BLaER1 treated with 17β-estradiol and CSF1 and Interleukin-3, amounts not matched to agents 10 nM and 100 nM (cell line): ENCODE data around the gene UVRAG.

ENCODE experiments used
- H3K27ac ChIP-seq, 11 experiments: shearing (Covaris generic); formaldehyde crosslinking; 2 replicates each; pipeline ENCODE4 v1.8.1; 2022
- H3K27me3 ChIP-seq, 11 experiments: shearing (Covaris generic); formaldehyde crosslinking; 2 replicates each; pipeline ENCODE4 v1.8.1; 2022
- H3K36me3 ChIP-seq, 11 experiments: shearing (Covaris generic); formaldehyde crosslinking; 2 replicates each; pipeline ENCODE4 v1.8.1; 2022
- H3K4me1 ChIP-seq, 10 experiments: shearing (Covaris generic); formaldehyde crosslinking; 2 replicates each; pipeline ENCODE4 v1.8.1; 2022
- H3K4me2 ChIP-seq, 11 experiments: shearing (Covaris generic); formaldehyde crosslinking; 2 replicates each; pipeline ENCODE4 v1.8.1; 2022
- H3K4me3 ChIP-seq, 10 experiments: shearing (Covaris generic); formaldehyde crosslinking; 2 replicates each; pipeline ENCODE4 v1.8.1; 2022
- H3K9ac ChIP-seq, 11 experiments: shearing (Covaris generic); formaldehyde crosslinking; 2 replicates each; pipeline ENCODE4 v1.8.1; 2022
- H3K9me3 ChIP-seq, 11 experiments: shearing (Covaris generic); formaldehyde crosslinking; replicated peaks in 1 of 11; 2 replicates each; pipeline ENCODE4 v1.8.1; 2022
- H4K20me1 ChIP-seq, 11 experiments: shearing (Covaris generic); formaldehyde crosslinking; 2 replicates each; pipeline ENCODE4 v1.8.1; 2022
- Cebpa-rat ChIP-seq, 11 experiments: shearing (Covaris generic); IDR thresholded peaks; 2 replicates each; pipeline ENCODE4 v1.8.1; 2022

Gene UVRAG

DNA sequence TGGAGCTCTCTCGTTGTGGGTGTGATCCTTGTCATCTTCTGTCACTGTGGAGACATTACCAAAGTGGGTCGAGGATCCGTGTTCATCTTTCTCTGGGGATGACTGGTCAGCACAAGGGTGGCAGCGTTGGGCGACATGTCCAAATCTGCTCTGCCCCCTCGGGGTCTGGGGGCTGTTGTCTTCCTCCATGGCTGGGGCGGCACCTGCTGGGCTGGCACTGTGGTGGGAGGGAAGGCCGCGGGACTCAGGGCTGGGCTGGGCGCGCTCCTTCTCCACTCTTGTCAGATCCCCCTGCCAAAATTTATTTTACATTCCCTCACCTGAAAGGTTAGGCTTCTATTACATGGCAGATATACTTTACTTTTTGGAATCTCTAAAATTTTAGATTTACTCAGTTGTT, 96.4 kb downstream of the UVRAG start:
- Histone ChIP-seq H3K27me3 (no peaks in the 10 kb centered on the region), H3K9ac (no peak overlapping the region), H3K9me3 (no peaks in the 10 kb centered on the region), H4K20me1 (peaks cover 0 to 41% (median 9%) of the 10 kb centered on the region in 11 experiments; a peak in 9 of 22 replicates), H3K27ac (no peak overlapping the region), H3K4me2 (no peak overlapping the region), H3K4me1 (no peaks in the 10 kb centered on the region), H3K36me3 (peaks cover 14 to 38% (median 29%) of the 10 kb centered on the region in 11 experiments; a peak in 20 of 22 replicates), H3K4me3 (no peak overlapping the region)
- no peak for TF ChIP-seq Cebpa-rat (IDR thresholded peaks at IDR 0.05)

DNA sequence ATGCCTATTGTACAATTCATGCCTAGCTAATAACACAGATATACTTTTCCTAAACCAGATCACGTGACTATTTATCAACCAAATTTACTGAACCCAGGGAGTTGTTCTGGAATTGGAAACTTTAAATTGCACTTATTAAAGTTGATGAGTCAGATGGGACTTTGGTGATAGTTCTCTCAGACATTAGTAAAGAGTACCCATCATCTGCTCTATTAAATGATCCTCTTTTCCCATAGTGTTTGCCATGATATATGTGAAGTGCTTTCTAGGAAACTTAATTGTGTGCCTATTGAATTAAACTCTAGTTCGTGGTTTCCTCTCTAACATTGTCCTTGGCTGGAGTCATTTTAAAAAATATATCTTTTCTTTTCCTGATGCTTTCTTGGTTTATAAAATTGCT, 99.0 kb downstream of the UVRAG start:
- H3K4me3 ChIP-seq: no peak overlapping the region
- TF ChIP-seq Cebpa-rat (IDR thresholded peaks at IDR 0.05): no peak
- no peaks in the 10 kb centered on the region for H3K4me1 ChIP-seq
- peaks cover 0 to 27% (median 7%) of the 10 kb centered on the region in 11 experiments; a peak in 9 of 22 replicates for H4K20me1 ChIP-seq
- no peaks in the 10 kb centered on the region for H3K27me3 ChIP-seq
- H3K9ac ChIP-seq: no peak overlapping the region
- H3K36me3 ChIP-seq: peaks cover 14 to 50% (median 31%) of the 10 kb centered on the region in 11 experiments; a peak in 20 of 22 replicates
- H3K27ac ChIP-seq: no peak overlapping the region
- no peak overlapping the region for H3K4me2 ChIP-seq
- H3K9me3 ChIP-seq: no peaks in the 10 kb centered on the region

DNA sequence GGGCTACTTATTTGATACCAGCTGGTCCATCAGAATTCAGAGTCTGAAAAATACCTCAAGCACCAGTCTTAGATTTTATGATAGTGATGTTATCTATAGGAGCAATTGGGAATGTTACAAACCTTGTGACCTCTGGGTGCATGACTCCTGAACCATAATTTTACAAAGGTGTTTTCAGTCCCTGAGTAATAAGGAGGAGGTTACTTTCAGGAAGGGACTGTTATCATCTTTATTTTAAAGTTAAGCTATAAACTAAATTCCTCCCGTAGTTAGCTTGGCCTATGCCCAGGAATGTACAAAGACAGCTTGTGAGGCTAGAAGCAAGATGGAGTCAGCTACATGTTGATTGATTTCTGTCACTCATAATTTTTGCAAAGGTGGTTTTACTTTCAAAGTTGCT, 101.9 kb downstream of the UVRAG start:
- TF ChIP-seq Cebpa-rat (IDR thresholded peaks at IDR 0.05): no peak
- H3K9ac ChIP-seq: no peak overlapping the region
- H3K27me3 ChIP-seq: no peaks in the 10 kb centered on the region
- no peaks in the 10 kb centered on the region for H3K9me3 ChIP-seq
- H3K36me3 ChIP-seq: peaks cover 6 to 40% (median 23%) of the 10 kb centered on the region in 11 experiments; a peak in 20 of 22 replicates
- H4K20me1 ChIP-seq: peaks cover 0 to 6% (median 0%) of the 10 kb centered on the region in 11 experiments; a peak in 4 of 22 replicates
- no peak overlapping the region for H3K27ac ChIP-seq
- H3K4me1 ChIP-seq: no peaks in the 10 kb centered on the region; a peak in 1 of 20 replicates
- no peak overlapping the region for H3K4me2 ChIP-seq
- no peak overlapping the region for H3K4me3 ChIP-seq

DNA sequence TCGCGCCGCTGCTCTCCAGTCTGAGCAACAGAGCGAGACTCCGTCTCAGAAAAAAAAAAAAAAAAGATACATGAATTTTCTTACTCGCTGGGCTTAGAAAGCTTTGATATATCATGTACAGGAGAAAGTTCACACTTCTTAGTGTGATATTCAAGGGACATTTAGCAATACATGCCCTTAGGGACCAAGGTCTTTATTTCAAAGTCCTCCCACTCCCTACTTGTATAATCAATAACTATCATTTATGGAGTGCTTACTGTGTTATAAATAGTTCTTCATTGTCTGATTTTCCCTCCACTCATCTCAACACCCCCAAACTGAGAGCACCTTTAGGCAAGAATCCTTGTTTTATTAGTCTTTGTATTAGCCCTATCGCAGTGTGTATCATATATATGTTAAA, 103.3 kb downstream of the UVRAG start:
- H3K36me3 ChIP-seq: peaks cover 0 to 29% (median 9%) of the 10 kb centered on the region in 11 experiments; a peak in 15 of 22 replicates
- no peak overlapping the region for H3K4me3 ChIP-seq
- H4K20me1 ChIP-seq: peaks cover 0 to 6% (median 0%) of the 10 kb centered on the region in 11 experiments; a peak in 4 of 22 replicates
- H3K27ac ChIP-seq: no peak overlapping the region
- TF ChIP-seq Cebpa-rat (IDR thresholded peaks at IDR 0.05): no peak
- no peak overlapping the region for H3K9ac ChIP-seq
- H3K27me3 ChIP-seq: no peaks in the 10 kb centered on the region
- no peaks in the 10 kb centered on the region; a peak in 1 of 20 replicates for H3K4me1 ChIP-seq
- no peak overlapping the region for H3K4me2 ChIP-seq
- H3K9me3 ChIP-seq: no peaks in the 10 kb centered on the region

DNA sequence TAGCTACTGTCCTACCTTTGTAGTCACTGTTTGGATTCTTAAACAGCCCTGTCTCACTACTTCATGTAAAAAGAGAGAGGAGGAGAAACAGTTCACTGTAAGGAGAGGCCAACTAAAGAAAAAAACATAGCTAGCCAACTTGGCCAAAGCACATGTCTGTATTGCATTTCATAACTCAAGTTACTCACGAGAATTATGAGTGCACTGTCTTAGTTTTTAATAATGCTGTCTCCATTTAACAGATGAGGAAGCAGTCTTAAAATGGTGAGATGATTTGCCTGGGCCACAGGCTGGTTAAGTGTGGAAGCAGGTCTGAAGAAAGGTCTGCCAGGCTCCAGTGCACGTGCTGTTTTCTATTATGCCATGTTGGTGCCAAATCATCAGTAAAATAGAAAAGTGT, 104.5 kb downstream of the UVRAG start:
- H3K9ac ChIP-seq: no peak overlapping the region
- no peaks in the 10 kb centered on the region for H3K27me3 ChIP-seq
- peaks cover 0 to 6% (median 0%) of the 10 kb centered on the region in 11 experiments; a peak in 4 of 22 replicates for H4K20me1 ChIP-seq
- no peak overlapping the region for H3K27ac ChIP-seq
- H3K4me2 ChIP-seq: no peak overlapping the region
- H3K4me1 ChIP-seq: no peaks in the 10 kb centered on the region; a peak in 1 of 20 replicates
- H3K9me3 ChIP-seq: no peaks in the 10 kb centered on the region
- peaks cover 0 to 20% (median 0%) of the 10 kb centered on the region in 11 experiments; a peak in 2 of 22 replicates for H3K36me3 ChIP-seq
- H3K4me3 ChIP-seq: no peak overlapping the region
- TF ChIP-seq Cebpa-rat (IDR thresholded peaks at IDR 0.05): no peak

DNA sequence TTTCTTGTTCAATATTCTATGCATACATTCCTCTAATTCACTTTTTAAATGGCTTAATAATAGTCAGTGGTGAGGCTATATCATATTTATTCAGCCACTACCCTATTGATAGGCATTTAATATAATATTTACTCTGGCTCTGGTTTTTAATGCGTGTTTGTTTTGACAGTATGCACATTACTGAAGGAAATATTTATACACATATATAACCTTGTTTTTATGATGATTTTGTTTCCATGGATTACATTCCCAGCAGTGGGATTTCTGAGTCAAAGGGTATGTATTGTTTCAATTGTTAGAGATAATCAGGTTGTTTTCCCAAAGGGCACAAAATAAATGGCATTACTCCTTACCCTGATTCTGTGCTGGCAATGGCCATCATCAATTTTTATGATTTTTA, 105.8 kb downstream of the UVRAG start:
- Histone ChIP-seq H3K27ac (no peak overlapping the region), H3K27me3 (no peaks in the 10 kb centered on the region), H3K4me3 (no peak overlapping the region), H3K9ac (no peak overlapping the region), H3K9me3 (no peaks in the 10 kb centered on the region), H4K20me1 (peaks cover 0 to 6% (median 0%) of the 10 kb centered on the region in 11 experiments; a peak in 3 of 22 replicates), H3K4me1 (no peaks in the 10 kb centered on the region; a peak in 1 of 20 replicates), H3K4me2 (no peak overlapping the region), H3K36me3 (peaks cover 0 to 15% (median 0%) of the 10 kb centered on the region in 11 experiments; a peak in 2 of 22 replicates)
- TF ChIP-seq Cebpa-rat (IDR thresholded peaks at IDR 0.05): no peak

DNA sequence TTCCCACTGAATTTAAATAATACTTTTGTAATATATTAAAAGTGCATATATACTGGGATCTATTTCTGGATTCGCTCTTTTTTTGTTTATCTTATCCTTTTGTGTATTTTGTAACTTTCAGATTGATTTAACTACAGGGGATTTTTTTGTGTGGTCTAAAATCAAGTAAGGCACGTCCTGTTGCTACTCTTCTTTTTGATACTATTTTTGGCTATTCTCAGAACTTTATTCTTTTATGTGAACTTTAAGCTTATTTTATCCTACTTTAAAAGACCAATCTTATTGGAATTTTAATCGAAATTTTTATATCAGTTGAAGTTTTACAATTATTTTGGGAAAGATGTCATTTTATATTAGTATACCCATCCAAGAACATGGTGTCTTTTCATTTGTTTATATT, 106.8 kb downstream of the UVRAG start:
- Histone ChIP-seq H3K4me2 (no peak overlapping the region), H3K4me3 (no peak overlapping the region), H3K27ac (no peak overlapping the region)

DNA sequence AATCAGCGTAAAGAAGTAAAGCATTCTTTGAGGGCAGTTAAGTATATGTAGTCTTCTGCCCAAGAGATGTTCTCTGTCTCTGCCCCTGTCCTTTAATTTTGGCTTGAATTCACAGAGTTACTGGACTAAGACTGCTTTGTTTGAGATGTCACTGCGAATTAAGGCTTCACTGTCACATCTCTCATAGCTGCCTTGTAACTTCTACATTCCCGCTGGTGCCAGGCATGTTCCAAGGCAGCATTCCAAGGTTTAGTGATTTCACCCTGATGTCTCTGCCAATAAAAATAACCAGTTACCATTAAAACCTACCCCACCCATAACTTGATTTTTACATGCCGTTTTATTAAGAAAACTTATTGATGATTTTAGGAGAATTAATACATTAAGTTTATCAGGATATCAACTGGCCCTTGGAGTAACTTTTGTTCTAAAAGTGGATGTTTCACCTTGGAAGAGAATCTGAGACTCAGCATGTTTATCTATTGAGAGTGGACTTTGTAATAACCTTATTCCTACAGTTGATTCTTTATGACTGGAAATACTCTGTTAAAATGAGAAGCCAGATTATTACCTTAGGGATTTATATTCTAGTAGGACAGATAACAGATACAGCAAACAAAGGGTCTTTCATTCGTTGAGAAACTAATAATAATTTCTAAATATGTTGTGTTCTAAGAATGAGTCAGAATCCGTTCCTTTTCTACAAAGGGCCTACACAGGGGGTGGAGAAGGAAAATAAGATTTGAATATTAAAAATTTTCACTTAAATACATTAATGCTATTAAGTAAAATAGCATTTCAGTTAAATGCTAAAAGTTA, 110.2 kb downstream of the UVRAG start:
- Histone ChIP-seq H3K4me3 (no peak overlapping the region), H3K4me1 (peaks cover 0 to 8% (median 0%) of the 10 kb centered on the region in 10 experiments; a peak in 1 of 20 replicates), H4K20me1 (peaks cover 0 to 6% (median 0%) of the 10 kb centered on the region in 11 experiments; a peak in 2 of 22 replicates), H3K36me3 (peaks cover 0 to 15% (median 0%) of the 10 kb centered on the region in 11 experiments; a peak in 3 of 22 replicates), H3K27ac (no peak overlapping the region), H3K9ac (no peak overlapping the region), H3K9me3 (no peaks in the 10 kb centered on the region), H3K27me3 (no peaks in the 10 kb centered on the region), H3K4me2 (no peak overlapping the region)
- TF ChIP-seq Cebpa-rat (IDR thresholded peaks at IDR 0.05): no peak

More for the DNA sequence above, 106.8 kb downstream of the UVRAG start:
- Histone ChIP-seq H3K36me3 (peaks cover 0 to 15% (median 0%) of the 10 kb centered on the region in 11 experiments; a peak in 2 of 22 replicates), H3K4me1 (no peaks in the 10 kb centered on the region; a peak in 1 of 20 replicates), H3K9ac (no peak overlapping the region), H3K27me3 (no peaks in the 10 kb centered on the region), H3K9me3 (no peaks in the 10 kb centered on the region), H4K20me1 (peaks cover 0 to 6% (median 0%) of the 10 kb centered on the region in 11 experiments; a peak in 3 of 22 replicates)
- TF ChIP-seq Cebpa-rat (IDR thresholded peaks at IDR 0.05): no peak

DNA sequence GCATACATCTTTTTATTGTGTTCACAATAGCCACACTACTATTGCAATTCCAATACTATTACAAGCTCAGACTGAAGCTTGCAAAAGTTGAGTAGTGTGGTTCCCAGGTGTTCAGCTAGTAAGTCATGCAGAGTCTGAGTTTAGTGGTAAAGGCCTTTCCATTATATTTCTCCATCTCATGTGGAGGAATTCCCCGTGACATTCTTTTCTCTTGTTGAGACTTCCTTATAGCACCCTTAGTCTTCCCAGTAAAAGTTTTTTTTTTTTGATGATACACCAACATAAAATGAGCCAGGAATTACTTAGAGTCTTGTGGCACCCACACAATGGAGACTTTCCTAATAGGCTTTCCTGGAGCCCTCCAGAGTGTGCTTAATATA, 110.8 kb downstream of the UVRAG start:
- Histone ChIP-seq H3K9me3 (no peaks in the 10 kb centered on the region), H3K27ac (no peak overlapping the region), H4K20me1 (peaks cover 0 to 10% (median 0%) of the 10 kb centered on the region in 11 experiments; a peak in 2 of 22 replicates), H3K4me3 (no peak overlapping the region), H3K9ac (no peak overlapping the region), H3K4me1 (peaks cover 0 to 8% (median 0%) of the 10 kb centered on the region in 10 experiments; a peak in 1 of 20 replicates), H3K36me3 (peaks cover 0 to 15% (median 0%) of the 10 kb centered on the region in 11 experiments; a peak in 3 of 22 replicates), H3K27me3 (no peaks in the 10 kb centered on the region), H3K4me2 (no peak overlapping the region)
- TF ChIP-seq Cebpa-rat (IDR thresholded peaks at IDR 0.05): no peak
